K562 (cell line): Measurements from ENCODE around the gene TRIM24. TPM values are rescaled to one million over a fixed set of nuclear protein-coding genes. Genes with fewer than 3 reads are reported as not detected.
A peak's percentile ranks its signal among the peaks of the same experiment; 100 is the strongest.

Source experiments
- ATAC-seq: fragments of 200-7000 bp; cut with Tn5 transposase; 3 replicates; pipeline ENCODE4 v1.9.1; 2020; ENCODE audit warnings: moderate library complexity
- BruUV-seq: library from RNA; stranded (reverse); fragments of 400-500 nt; replicated peaks from 2 replicates; lab custom pipeline; 2021; lab: Mats Ljungman, UMichigan
- CTCF ChIA-PET: fragments of 300-600 bp; formaldehyde crosslinking; extraction: SDS; loops from one replicate; lab custom pipeline; 2021; ENCODE audit warnings: low intra/inter-chr PET ratio; lab: Yijun Ruan, JAX
- POLR2A ChIA-PET: fragments of 300-600, 350-650 bp; sonication (Branson Sonifier 250); formaldehyde crosslinking; extraction: SDS; loops from one replicate; lab custom pipeline; 2021; ENCODE audit warnings: antibody characterized with exemption, inconsistent platforms; lab: Yijun Ruan, JAX
- DNase-seq, 4 experiments: peaks; one replicate each; pipeline versions ENCODE4 v3.0.0 to v3.0.0-alpha.2; 2011 to 2018; ENCODE audit warnings: low spot score in 3 of 4, mixed read lengths in 3 of 4; ENCODE audit errors: extremely low read depth in 1 of 4
- FAIRE-seq: peaks from 2 replicates; lab custom pipeline; 2011; peaks lifted over from hg19 to GRCh38; lab: Jason Lieb, UNC
- H2AFZ ChIP-seq: 2 replicates; pipeline ENCODE4 v1.6.0; 2011; ENCODE audit warnings: low read depth, low read length, control low read depth, inconsistent platforms
- H3K27ac ChIP-seq: fragments of 200-600 bp; 3 replicates; pipeline ENCODE4 v1.8.0; 2011; ENCODE audit warnings: low read depth, mild to moderate bottlenecking, control low read depth, inconsistent platforms, low read length, moderate library complexity, mixed read lengths; ENCODE audit errors: extremely low read depth
- H3K27me3 ChIP-seq, 2 experiments: fragments of 300-600 bp in 1 of 2; 2 replicates in 1 of 2; 3 replicates in 1 of 2; pipeline versions ENCODE4 v1.6.0 to v1.8.0; 2011; ENCODE audit warnings: inconsistent platforms in 2 of 2, low read length in 2 of 2, mild to moderate bottlenecking in 1 of 2, mixed read lengths in 1 of 2, moderate library complexity in 1 of 2; ENCODE audit not compliant: control insufficient read depth in 2 of 2, insufficient read depth in 2 of 2
- H3K36me3 ChIP-seq: fragments of 300-600 bp; 3 replicates; pipeline ENCODE4 v1.8.0; 2011; ENCODE audit warnings: mild to moderate bottlenecking, low read length, inconsistent platforms; ENCODE audit not compliant: control insufficient read depth, insufficient read depth
- H3K4me1 ChIP-seq, 2 experiments: fragments of 200-600 bp in 1 of 2; replicated peaks in 1 of 2; 2 replicates in 1 of 2; 3 replicates in 1 of 2; pipeline versions ENCODE4 v1.5.1 to v1.8.0; 2011; ENCODE audit warnings: inconsistent platforms in 2 of 2, low read length in 2 of 2, mild to moderate bottlenecking in 1 of 2, mixed read lengths in 1 of 2, moderate library complexity in 1 of 2; ENCODE audit not compliant: control insufficient read depth in 2 of 2, insufficient read depth in 2 of 2
- H3K4me2 ChIP-seq: 2 replicates; pipeline ENCODE4 v1.6.1; 2011; ENCODE audit warnings: low read length, control low read depth, inconsistent platforms, mixed read lengths; ENCODE audit not compliant: insufficient read depth
- H3K4me3 ChIP-seq: fragments of 200-600 bp; sonication (generic), shearing (Covaris generic); 2 replicates; pipeline ENCODE4 v1.5.1; 2016; ENCODE audit warnings: control low read depth, inconsistent platforms
- H3K79me2 ChIP-seq: fragments of 200-600 bp; 3 replicates; pipeline ENCODE4 v1.8.0; 2011; ENCODE audit warnings: low read length, inconsistent platforms; ENCODE audit not compliant: control insufficient read depth, insufficient read depth
- H3K9ac ChIP-seq, 2 experiments: 2 replicates each; pipeline versions ENCODE4 v1.6.0 to v1.6.1; 2011; ENCODE audit warnings: low read depth in 2 of 2, low read length in 2 of 2, control low read depth in 1 of 2, inconsistent platforms in 1 of 2, mild to moderate bottlenecking in 1 of 2, mixed read lengths in 1 of 2; ENCODE audit not compliant: insufficient read depth in 1 of 2
- H3K9me1 ChIP-seq: one replicate; pipeline ENCODE4 v1.6.0; 2011; ENCODE audit warnings: inconsistent platforms, mild to moderate bottlenecking, low read length, moderate library complexity; ENCODE audit not compliant: control insufficient read depth, insufficient read depth
- H3K9me3 ChIP-seq: replicated peaks from 2 replicates; pipeline ENCODE4 v1.5.1; 2011; ENCODE audit warnings: low read depth, low read length, inconsistent platforms; ENCODE audit not compliant: control insufficient read depth, insufficient read depth
- H4K20me1 ChIP-seq: replicated peaks from 2 replicates; pipeline ENCODE4 v1.6.1; 2011; ENCODE audit warnings: low read length, inconsistent platforms, mixed read lengths; ENCODE audit not compliant: control insufficient read depth, insufficient read depth
- ATF7 ChIP-seq: fragments of 450-650 bp; IDR thresholded peaks from 2 replicates; pipeline ENCODE4 v1.7.1; 2014; ENCODE audit warnings: mild to moderate bottlenecking, moderate library complexity
- CEBPG ChIP-seq, 3 experiments: fragments of 200-800 bp in 1 of 3; sonication (Bioruptor generic) in 1 of 3; sonication (generic) in 1 of 3; formaldehyde crosslinking in 1 of 3; IDR thresholded peaks in 2 of 3; conservative IDR thresholded peaks in 1 of 3; 2 replicates each; pipeline versions ENCODE4 v1.6.1 to v1.8.0; 2016 to 2022; ENCODE audit warnings: missing compliant biosample characterization in 2 of 3, missing genetic modification characterization in 2 of 3, mild to moderate bottlenecking in 1 of 3, missing genetic modification reagents in 1 of 3
- CGGBP1 ChIP-seq: fragments of 250-450 bp; sonication (Bioruptor Pico); IDR thresholded peaks from 2 replicates; pipeline ENCODE4 v1.9.0; 2021; ENCODE audit warnings: mild to moderate bottlenecking
- DPF2 ChIP-seq: fragments of 450-650 bp; IDR thresholded peaks from 2 replicates; pipeline ENCODE4 v1.6.1; 2016
- EWSR1 ChIP-seq: fragments of 450-650 bp; IDR thresholded peaks from 2 replicates; pipeline ENCODE4 v1.6.1; 2018; ENCODE audit warnings: borderline replicate concordance, mild to moderate bottlenecking, low read depth, moderate library complexity; ENCODE audit not compliant: partially characterized antibody
- FOXP1 ChIP-seq: sonication (generic); formaldehyde crosslinking; IDR thresholded peaks from 2 replicates; pipeline ENCODE4 v1.8.0; 2022; ENCODE audit warnings: mild to moderate bottlenecking, missing genetic modification reagents
- HDAC3 ChIP-seq: fragments of 450-650 bp; IDR thresholded peaks from 2 replicates; pipeline ENCODE4 v1.6.1; 2018; ENCODE audit warnings: borderline replicate concordance, mild to moderate bottlenecking, moderate library complexity; ENCODE audit not compliant: partially characterized antibody
- NELFE ChIP-seq: IDR thresholded peaks from 2 replicates; pipeline ENCODE4 v1.6.1; 2011; ENCODE audit warnings: mild to moderate bottlenecking; ENCODE audit not compliant: insufficient read depth, insufficient read length
- RCOR1 ChIP-seq, 2 experiments: IDR thresholded peaks; 2 replicates each; pipeline ENCODE4 v1.6.1; 2012; ENCODE audit warnings: low read depth in 2 of 2, low read length in 2 of 2, borderline replicate concordance in 1 of 2, improper control_type of control experiment in 1 of 2
- TAF1 ChIP-seq: IDR thresholded peaks from 2 replicates; pipeline ENCODE4 v1.6.1; 2011; ENCODE audit warnings: mild to moderate bottlenecking, low read length, moderate library complexity; ENCODE audit not compliant: insufficient read depth, control insufficient read depth, severe bottlenecking; ENCODE audit errors: extremely low read depth
- TCF3 ChIP-seq: sonication (generic); formaldehyde crosslinking; IDR thresholded peaks from 2 replicates; pipeline ENCODE4 v1.4.0; 2020; ENCODE audit warnings: mild to moderate bottlenecking, missing genetic modification reagents
- ZBTB12 ChIP-seq: fragments of 250-450 bp; sonication (Bioruptor Pico); IDR thresholded peaks from 2 replicates; pipeline ENCODE4 v1.4.0; 2020
- ZNF165 ChIP-seq: fragments of 250-450 bp; sonication (Bioruptor Pico); IDR thresholded peaks from 2 replicates; pipeline ENCODE4 v1.4.0; 2020; ENCODE audit warnings: borderline replicate concordance
- ZNF253 ChIP-seq: fragments of 250-450 bp; sonication (Bioruptor Pico); conservative IDR thresholded peaks from 2 replicates; pipeline ENCODE4 v1.6.1; 2021; ENCODE audit warnings: mild to moderate bottlenecking
- ZNF408 ChIP-seq: fragments of 250-450 bp; sonication (Bioruptor Pico); IDR thresholded peaks from 2 replicates; pipeline ENCODE4 v1.4.0; 2020; ENCODE audit warnings: low read depth, mild to moderate bottlenecking, moderate library complexity
- ZNF431 ChIP-seq: sonication (generic); formaldehyde crosslinking; IDR thresholded peaks from 2 replicates; pipeline ENCODE4 v1.8.0; 2022; ENCODE audit warnings: mild to moderate bottlenecking, missing genetic modification reagents
- WGBS: fragments of 100-300 bp; shearing (Covaris generic); methylation state at CpG from one replicate; pipeline ENCODE4 v1.1.6; 2016; ENCODE audit warnings: low coverage, mixed read lengths; ENCODE audit not compliant: insufficient coverage; ENCODE audit errors: missing lambda C conversion rate; 5-methylcytosine and 5-hydroxymethylcytosine counted together
- in situ Hi-C: fragments of 300-500 bp; cut with MboI; formaldehyde crosslinking; loops from 4 replicates; pipeline ENCODE4 v1.15.0; 2018; ENCODE audit warnings: inconsistent platforms, mixed read lengths
- intact Hi-C: fragments of 100-400 bp; cut with micrococcal nuclease; formaldehyde crosslinking; loops from 2 replicates; pipeline ENCODE4 v1.14.2; 2022
- polyA plus RNA-seq, 8 experiments: library from polyadenylated mRNA; depleted of rRNA in 4 of 8; stranded (reverse) in 5 of 8; unstranded in 3 of 8; fragments of >200 nt; fragmentation: Nextera tagmentation in 2 of 8; fragmentation: Illumina TruSeq in 1 of 8; extraction: Ambion mirVana in 2 of 8; extraction: Trizol in 1 of 8; gene quantifications; 2 replicates each; pipeline versions ENCODE4 v1.2.1 to v1.2.3, GENCODE V29; 2011 to 2014; ENCODE audit warnings: inconsistent platforms in 1 of 8, missing spikeins in 1 of 8
- total RNA-seq, 7 experiments: library from RNA; depleted of rRNA in 6 of 7; stranded (reverse); fragments of >200 nt in 6 of 7; fragmentation: Illumina TruSeq in 2 of 7; extraction: Trizol in 2 of 7; gene quantifications; 2 replicates each; pipeline versions ENCODE4 v1.2.1 to v1.2.3, GENCODE V29; 2011 to 2021; ENCODE audit warnings: low replicate concordance in 1 of 7
- TF ChIP-seq, protein P1 (sequence below): fragments of 250-450 bp; sonication (Bioruptor Pico); IDR thresholded peaks from 2 replicates; pipeline ENCODE4 v1.5.0; 2021

The TRIM24 gene
- total and polyA plus RNA-seq, 9 of the 15 experiments (the other 6 are each of a cell fraction or from before 2014, with no cell fraction given) = 13.4 to 74.0 (median 41.7) TPM

- peaks cover 18% of the 10 kb centered on the region for H3K9me3 ChIP-seq
- FAIRE-seq (peak; percentile 40), ATAC-seq (peak; percentile 63), DNase-seq (peak in 2 of 4 experiments; percentile 23 to 64)
- H3K9ac ChIP-seq = no peak overlapping the region
- H4K20me1 ChIP-seq = no peaks in the 10 kb centered on the region
- ChIA-PET CTCF (no interaction called here), POLR2A (no interaction called here)
- H3K36me3 ChIP-seq = peaks cover 89% of the 10 kb centered on the region
- H3K4me3 ChIP-seq = no peak overlapping the region
- no peaks in the 10 kb centered on the region; a peak in 2 of 5 replicates for H3K4me1 ChIP-seq
- intact Hi-C loops = no loop called here
- no peaks in the 10 kb centered on the region for H3K27me3 ChIP-seq
- no peaks in the 10 kb centered on the region for H3K79me2 ChIP-seq
- in situ Hi-C loops = no loop called here
- H2AFZ ChIP-seq = no peak overlapping the region
- peak overlapping the region; percentile 31; the same call in 2 of the 3 replicates for H3K27ac ChIP-seq
- BruUV-seq = no TSS peak
- H3K4me2 ChIP-seq = no peak overlapping the region
- WGBS = 93% methylated on average over 8 of the region's 8 CpGs
- H3K9me1 ChIP-seq = no peaks in the 10 kb centered on the region
- TF ChIP-seq, protein P1, sequence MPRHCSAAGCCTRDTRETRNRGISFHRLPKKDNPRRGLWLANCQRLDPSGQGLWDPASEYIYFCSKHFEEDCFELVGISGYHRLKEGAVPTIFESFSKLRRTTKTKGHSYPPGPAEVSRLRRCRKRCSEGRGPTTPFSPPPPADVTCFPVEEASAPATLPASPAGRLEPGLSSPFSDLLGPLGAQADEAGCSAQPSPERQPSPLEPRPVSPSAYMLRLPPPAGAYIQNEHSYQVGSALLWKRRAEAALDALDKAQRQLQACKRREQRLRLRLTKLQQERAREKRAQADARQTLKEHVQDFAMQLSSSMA (CRISPR knock-in tag) = no peak
- TF ChIP-seq RCOR1 (IDR thresholded peaks at IDR 0.05; ENCODE audit: borderline replicate concordance in 1 of 2, low read depth in 2 of 2, low read length in 2 of 2) (peak in 1 of 2 experiments; percentile 55; a peak in 1 of 4 replicates), ZNF431 (CRISPR knock-in tag) (no peak), TCF3 (CRISPR knock-in tag) (peak; percentile 84), ZBTB12 (CRISPR knock-in tag) (no peak), ZNF165 (CRISPR knock-in tag) (no peak), DPF2 (peak; percentile 59; the same call in 1 of the 2 replicates), NELFE (no peak), ZNF253 (CRISPR knock-in tag) (no peak), EWSR1 (no peak), ZNF408 (CRISPR knock-in tag) (no peak), CGGBP1 (no peak), TAF1 (no peak), CEBPG (CRISPR knock-in tag; IDR thresholded peaks at IDR 0.05) (no peak), CEBPG (tag; conservative IDR thresholded peaks at IDR 0.05 in 1 of 2, IDR thresholded peaks at IDR 0.05 in 1 of 2) (peak in 1 of 2 experiments; percentile 63; a peak in 2 of 4 replicates), HDAC3 (no peak), FOXP1 (no peak), ATF7 (0 out of 2 replicates have a peak, but pooled peaks have one; percentile 17)
Observed at GRCh38 chr7:138565451-138566114, 105.5 kb downstream of the TRIM24 start.
